Activated T-cell treated with anti-CD3 and anti-CD28 coated beads for 4 hours (primary cell): Measurements from ENCODE around the gene ETV1.
"Not testable (repeated sequence)": the region's sequence is repeated elsewhere in the genome, so short reads cannot be mapped to it uniquely, and the experiment has no call there.

Source experiments
- DNase-seq: peaks from one replicate; pipeline ENCODE4 v3.0.0-alpha.2; 2020

ETV1 gene

DNA sequence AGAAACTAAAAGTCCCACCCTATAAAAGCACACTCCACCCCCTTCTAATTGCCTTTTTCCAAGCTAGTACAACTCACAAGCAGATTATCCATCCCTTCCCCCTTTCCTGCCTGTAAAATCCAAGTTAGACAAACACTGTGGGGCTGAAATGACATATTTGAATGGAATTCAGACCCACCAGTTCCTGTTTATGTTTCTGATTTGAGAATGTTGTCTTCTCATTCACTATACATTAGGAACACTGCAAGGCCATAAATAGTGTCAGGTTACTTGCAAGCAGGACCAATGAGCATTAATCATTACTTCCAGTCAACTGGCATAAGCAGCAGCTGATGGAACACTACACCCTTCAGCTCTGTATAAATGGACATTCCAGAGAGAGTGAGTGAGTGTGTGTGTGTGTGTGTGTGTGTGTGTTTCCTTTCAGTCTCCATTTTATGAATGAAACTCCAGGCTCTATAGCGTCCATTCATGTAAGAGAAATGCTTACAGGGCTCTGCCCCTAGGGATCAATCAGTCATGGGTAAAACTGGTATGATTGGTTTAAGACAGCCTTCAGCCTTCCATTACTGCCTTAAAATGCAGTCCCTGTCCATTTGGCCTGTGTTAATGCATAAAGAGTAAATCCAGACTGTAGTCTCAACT lies 69.3 kb downstream of the ETV1 start:
- no peak for DNase-seq

DNA sequence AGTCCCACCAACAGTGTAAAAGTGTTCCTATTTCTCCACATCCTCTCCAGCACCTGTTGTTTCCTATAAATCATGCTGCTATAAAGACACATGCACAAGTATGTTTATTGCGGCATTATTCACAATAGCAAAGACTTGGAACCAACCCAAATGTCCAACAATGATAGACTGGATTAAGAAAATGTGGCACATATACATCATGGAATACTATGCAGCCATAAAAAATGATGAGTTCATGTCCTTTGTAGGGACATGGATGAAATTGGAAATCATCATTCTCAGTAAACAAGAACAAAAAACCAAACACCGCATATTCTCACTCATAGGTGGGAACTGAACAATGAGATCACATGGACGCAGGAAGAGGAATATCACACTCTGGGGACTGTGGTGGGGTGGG lies 71.1 kb downstream of the ETV1 start:
- not testable (repeated sequence) for DNase-seq

DNA sequence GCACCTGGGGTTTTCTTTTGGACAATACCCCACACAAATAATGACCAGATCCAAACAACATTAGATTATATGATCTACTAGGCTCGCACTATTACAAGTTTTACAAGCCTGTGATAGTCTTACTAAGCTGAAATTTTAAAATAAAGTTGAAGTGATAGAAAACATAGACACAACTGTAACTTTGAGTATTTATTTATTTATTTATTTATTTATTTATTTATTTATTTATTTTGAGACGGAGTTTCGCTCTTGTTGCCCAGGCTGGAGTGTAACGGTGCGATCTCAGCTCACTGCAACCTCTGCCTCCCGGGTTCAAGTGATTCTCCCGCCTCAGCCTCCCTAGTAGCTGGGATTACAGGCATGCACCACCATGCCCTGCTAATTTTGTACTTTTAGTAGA lies 72.4 kb downstream of the ETV1 start:
- DNase-seq: not testable (repeated sequence)

DNA sequence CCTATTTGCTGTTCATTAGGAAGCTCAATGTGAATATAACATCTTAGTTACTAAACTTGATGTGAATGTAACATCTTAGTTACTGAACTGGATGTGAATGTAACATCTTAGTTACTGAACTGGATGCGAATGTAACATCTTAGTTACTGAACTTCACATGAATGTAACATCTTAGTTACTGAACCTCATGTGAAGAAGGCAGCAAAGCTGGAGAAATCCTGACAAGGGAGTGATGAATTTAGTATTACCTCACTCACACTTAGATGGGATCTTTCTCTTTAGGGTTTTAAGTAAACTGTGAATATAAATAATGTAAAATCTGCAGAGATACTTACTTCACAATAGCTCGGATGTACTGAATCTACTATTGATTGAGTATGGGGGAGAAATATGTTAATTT lies 73.6 kb downstream of the ETV1 start:
- no peak for DNase-seq

DNA sequence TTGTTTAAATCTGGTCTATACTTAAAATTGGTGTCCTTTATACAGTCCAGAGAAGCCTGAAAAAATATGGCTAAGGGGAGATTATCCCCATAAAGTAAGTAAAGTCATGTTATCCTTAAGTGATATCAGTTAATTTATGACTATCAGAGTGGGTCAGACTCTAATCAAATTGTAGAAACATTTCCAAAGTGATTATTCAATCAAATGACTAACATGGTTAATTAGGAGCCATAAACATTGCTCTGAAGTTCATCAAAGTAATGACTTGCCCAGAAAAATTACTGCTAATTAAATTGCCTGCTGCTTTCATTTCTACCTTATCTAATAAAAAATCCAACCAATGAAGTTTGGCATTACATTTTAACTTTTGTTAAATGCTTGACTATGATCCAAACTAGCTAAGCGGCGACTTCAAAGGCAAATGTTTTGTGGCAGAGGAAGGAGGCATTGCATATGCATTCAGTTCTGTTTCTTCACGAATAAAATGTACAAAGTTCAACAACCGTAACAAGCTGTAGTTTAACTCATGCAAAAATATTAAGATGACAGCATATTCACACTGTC lies 76.7 kb downstream of the ETV1 start:
- no peak for DNase-seq

DNA sequence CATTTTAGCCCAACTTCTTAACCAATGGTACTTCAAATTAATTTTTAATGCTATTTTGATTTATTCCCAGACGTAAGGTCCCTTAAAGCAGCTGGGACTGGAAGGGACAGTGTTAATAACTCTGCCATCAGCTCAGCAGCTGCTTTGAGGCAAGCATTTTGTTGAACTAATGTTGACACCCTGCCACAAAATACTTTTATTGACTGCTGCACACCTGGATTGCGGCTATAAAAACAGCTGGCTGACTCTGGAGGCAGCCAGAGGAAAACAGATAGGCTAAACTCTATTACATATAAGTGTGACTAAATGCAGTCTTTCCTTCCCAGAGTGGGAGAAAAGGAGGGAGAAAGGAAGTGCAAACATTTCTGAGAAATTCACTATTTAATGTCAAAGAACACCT lies 77.6 kb downstream of the ETV1 start:
- no peak for DNase-seq

DNA sequence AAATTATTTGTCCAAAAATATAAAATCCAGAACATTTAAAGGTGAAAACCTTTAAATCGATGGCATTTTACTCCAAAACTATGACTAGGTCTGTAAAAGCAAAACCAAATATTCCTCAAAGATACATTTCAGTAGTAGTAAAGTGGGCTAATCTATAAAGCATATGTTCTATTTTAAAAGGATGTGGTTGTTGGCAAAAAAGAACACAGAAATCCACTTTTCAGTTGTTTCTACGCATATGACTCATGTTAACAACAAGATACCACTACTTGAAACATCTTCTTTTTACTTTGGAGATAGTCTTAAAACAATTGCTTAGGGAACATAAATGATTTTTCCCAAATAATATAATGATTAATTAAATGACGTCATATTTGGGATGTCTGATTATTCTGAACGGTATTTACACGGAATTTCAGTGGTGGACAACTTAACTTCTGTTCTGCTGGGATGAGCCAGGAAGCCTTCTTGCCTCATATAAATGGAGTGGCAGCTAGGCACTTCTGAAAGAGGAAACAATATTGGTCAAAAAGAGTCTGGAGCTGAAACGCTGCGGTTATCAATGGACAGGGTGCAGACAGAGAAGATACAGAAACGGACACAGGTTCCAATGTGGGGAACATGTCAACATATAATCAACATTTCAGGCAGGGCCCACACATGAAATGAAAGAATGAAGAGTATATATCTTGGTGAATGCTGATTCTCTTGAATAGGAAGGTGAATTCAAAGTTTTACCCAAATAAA lies 78.5 kb downstream of the ETV1 start:
- DNase-seq: no peak

DNA sequence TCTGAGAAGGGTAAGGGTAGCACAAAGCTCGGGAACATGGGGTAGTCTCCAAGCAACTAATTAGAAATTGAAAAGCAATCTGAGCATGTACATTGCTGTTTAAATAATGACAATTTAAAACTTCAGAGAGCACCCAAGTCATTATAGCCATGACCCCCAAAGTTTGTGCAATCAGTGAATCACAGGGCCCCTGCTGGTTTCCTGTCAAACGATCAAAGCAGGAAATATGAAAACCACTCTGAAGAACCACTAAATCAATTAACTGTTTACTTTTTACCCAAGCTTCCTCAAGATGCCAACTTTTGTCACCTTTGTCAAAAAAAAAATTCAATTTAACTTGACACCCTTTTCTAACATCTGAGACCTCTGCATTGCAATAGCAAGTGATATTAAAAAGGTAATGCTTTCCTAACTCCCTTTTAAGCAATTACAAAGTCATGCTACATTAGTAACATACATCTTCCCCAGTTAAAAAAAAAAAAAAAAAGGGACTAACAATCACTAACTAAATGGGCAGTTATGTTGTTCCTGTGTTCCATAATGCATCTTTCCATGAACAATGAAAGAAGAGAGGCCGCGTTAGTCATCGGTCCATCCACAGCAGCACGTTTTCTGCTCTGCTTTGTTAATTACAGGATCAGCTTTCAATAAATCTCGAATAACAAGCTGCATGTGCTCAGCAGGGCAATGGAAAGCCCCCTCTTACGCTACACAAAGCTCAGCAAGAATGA lies 80.6 kb downstream of the ETV1 start:
- no peak for DNase-seq

DNA sequence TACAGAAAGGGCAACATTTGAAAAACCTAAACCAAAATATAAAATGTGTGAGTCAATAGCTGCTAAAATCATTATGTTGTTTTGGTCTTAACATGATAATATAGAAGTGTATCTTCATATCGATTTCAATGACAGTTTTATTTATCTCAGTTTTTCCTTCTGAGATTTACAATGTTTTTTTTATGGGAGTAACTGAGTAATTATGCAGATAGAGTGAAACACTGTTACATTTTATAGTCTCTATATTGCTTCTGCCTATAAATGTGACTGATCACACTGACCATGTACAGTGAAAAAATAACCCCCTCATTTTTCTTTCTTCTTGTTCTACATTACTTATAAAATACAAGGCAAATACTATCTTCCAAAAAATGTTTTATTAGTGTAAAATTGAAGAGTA lies 81.6 kb downstream of the ETV1 start:
- no peak for DNase-seq

DNA sequence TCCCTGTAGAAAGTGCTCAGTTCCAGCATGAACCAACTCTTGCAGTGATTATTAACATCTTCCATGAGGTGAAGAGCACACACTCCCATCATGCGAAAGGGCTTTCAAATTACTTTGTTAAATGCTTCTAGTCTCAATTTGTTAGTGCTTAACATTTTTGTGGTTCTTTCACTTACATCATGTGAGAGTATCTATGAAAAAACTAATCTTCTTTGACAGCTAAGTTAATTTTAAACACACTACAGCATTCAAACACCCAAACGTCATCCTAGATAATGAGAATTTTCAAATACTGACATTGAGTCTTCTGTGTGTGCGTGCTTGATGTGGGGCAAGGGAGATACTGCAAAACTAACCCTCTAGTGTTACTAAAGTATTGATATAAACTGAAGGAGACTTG lies 84.8 kb downstream of the ETV1 start:
- no peak for DNase-seq

DNA sequence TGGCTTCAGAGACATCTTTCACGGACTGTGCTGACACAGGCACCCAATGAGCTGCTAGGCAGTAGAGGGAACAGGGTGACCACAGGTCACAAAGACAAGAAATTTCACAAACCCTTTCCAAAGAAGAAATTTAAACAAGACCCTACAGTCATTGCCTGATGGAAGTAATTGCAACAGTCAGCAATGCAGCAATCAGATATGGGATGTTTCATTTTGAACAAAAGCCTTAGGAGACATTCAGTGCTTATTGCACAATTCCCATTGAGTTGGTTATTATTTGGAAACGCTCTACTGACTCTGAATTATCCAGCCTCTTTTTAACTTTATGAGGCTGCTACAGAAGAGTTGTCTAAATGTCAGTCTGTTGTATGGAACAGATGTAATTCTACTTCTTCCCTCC lies 85.5 kb downstream of the ETV1 start:
- no peak for DNase-seq

DNA sequence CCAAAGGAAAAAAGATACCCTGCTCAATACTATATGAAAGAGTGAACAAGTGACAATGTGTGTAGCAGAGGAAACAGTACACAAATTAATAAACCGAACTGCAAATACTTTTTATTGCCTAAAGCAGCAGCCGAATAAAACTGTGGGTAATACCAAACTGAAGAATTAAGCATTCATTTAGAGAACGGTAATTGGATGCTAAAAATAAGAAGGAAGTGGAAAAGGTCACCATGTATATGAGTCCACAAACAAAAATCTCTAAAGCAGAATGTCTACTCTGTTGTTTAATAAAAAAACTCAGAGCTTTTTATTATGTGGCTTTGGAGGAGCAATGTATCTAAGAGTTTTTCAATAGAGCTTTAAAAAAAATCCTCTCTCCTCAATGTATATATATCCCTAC lies 87.9 kb downstream of the ETV1 start:
- no peak for DNase-seq

DNA sequence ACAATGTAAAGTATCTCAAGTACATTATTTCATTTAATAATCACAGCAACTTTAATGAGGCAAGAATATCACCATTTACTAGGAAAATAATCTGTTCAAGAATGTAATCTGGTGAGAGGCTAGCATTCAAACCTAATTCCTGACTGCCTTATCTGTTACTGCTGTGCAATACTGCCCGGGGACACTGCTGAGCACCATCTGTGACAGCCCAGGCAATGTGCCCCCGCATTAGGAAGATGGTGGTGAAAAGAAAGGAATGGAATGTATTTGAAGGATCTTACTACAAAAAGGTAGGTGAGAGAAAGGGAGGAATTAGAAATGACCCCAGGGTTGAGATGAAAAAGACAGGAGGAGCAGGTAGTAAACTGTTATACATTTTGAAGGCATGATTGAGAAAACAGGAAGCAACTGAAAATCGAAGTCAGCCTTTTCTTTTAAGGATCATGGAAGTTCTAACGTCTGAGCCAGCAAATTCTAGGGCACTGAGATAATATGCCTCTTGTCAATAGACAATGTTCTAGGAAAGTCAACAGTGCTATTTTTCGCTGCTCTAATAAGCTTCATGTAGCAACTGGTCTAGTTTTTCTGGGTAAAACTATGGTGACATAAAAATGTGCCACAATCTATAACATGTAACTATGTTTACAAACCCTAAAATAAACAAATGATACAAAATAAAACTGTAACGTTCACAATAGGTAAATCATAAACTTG lies 90.4 kb downstream of the ETV1 start:
- no peak for DNase-seq

DNA sequence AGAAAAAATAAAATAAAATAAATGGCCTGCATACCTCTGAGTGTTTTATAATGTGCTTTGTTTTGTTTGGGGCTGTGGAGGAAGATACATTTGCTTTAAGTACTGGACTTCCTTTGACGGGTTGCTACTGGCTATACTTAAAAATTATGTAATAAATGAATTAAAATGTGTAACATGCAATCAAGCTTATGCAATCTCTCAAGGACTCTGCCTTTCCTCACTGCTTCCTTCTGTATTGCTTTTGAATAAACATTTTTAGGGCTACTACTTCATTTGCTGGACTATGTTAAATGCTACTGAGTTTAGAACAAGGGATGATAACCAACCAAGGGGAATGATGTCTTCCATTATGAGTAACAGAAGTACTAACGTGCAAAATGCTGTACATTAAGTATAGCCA lies 91.6 kb downstream of the ETV1 start:
- no peak for DNase-seq

DNA sequence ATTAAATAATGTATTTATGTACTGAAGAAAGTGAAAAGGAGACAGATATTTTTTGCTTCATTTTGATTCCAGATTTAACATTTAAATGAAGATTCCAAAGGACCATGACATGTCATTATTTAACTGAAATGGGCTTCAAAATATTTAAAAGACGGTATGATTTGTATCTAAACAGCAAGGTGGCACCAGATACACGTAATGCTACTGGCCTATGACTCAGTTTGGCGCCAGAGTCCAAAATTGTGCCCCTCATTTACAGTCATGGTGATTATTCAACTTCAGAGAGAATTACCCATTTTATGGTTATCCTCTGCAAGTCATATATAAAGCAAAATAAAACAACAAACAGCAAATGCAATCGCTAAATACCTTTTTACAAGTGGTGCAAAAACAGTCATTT lies 94.5 kb downstream of the ETV1 start:
- DNase-seq: no peak

DNA sequence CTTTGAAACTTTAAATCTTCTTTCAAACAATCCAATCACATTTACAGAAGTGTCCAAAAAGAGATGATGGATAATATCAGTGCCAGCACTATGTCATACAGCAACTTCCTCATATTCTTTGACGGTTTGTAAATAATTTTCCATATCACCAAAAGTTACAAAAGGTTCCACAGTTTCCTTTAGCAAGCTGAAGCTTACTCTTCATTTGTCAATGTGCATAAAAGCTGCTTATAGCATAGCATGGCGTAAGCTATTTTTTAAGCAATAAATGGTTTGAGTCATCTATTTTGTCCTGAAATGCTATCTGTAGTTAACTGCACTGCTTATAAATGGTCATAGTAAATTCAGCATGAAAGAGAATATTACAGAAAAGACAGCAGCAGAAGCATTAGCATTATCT lies 95.1 kb downstream of the ETV1 start:
- no peak for DNase-seq

DNA sequence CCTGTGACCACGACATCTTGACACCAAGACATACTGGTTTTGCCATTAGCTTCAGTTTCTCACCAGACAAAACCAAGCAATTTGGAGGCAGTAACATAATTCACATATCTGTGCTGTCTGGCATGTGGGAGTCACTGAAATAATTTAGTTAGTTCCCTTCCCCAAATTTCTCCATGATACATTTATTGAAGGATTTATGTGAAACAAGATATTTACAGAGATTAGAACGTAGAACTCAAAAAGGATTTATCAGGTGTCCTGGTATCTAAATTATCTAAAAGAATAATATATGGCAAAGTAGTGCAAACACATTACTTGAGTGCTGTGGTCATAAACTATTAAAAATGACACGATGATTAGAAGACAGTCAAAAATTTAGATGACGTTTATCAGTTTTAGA lies 98.7 kb downstream of the ETV1 start:
- DNase-seq: no peak

DNA sequence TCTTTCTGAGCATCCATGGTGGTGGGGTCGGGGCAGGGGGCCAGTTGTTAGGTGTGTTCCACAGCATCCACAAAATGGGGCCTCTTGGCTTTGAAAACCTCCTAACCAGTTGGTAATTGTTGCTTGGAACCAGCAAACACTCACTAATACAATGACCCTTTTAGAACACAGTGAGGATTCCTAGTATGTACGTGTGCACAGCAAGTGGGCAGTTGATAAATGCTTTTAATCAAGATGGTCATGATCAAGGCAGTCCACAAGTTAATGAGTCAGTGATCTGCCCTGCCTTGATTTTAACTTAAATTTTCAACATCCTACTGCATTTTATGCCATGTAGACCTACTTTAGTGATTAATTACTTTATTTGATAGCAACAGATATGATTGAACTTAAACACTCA lies 103.1 kb downstream of the ETV1 start:
- DNase-seq: no peak

DNA sequence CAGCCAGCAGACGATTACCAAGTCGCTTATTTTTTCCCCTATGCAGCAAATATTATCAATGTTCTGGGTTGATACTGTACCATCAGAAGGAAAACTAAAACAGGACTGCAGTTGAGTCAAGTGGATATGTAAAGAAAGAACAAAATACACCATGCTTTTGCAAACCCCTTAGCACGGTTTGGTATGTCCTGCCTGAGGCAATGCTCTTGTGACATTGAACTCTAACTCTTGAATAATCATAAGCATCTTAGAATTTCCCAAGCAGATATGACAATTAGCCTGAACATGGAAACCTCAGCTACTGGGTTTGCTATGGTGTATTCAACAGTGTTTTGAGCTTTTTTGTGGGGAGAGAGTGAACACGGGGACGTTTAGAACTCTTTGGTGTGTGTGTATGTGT lies 107.4 kb downstream of the ETV1 start:
- no peak for DNase-seq

DNA sequence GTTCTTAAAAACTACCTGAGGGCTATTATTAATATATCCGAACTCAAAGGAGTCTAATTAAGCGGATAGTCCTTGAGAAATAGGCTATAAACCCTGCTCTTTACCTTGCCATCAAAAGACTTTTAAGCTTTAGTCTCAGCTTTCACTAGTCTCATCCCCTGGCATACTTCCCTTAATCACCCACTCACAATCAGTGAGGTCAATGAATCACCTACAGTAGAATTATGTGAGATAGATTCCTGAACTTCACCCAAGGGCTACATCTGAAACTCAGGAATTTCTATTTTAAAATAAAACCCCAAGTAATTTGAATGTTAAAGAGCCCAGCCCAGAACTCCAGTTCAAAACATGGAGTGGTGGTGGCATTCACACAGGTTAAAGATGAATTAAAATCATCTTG lies 108.7 kb downstream of the ETV1 start:
- no peak for DNase-seq

DNA sequence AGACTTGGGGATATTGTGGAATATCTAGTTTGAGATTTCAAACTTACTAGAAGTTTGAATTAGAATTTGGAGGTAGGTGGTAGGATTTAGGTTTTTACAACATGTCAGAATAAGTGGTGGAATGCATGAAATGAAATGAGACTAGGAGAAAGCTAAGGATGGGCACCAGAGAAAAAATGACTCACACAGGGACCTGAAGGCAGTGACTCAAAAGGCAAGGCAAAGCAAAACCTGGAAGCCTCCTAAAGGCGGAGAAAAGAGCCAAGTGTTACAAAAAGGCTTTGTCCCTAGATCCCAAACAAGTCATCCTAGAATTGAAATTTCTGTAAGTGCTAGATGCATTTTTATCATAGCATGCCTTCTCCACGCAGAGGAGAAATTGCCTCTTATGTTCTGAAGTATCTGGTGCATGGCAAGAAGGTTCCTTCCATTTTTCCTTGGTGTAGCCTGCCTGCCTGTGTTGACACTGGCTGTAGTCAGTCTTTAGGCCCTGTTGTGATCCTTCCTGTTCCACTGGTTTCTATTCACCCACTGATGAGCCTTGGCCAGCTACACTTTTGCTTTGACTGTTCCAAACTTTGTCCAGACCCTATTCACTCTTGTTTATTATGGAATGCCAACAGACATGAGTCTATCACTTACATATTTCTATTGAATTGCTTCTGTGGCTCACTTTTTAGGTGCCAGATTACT lies 109.3 kb downstream of the ETV1 start:
- DNase-seq: no peak

DNA sequence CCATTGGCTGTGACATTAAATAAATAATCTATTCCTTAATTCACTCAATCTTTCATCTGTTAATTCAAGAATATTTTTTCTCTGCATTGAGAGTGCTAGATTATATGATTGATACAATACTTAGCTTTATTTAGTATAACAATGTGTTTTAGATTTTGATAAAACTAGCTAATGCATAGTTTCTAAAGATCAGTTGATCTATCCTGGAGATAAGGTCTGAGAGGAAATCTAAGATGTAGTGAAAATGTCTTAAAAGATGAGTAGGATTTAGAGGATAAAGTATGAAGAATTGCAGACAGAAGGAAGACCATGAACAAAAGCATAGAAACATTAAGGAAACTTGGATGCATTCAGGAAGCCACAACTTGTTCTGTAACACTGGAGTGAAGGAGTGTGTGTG lies 110.3 kb downstream of the ETV1 start:
- no peak for DNase-seq

DNA sequence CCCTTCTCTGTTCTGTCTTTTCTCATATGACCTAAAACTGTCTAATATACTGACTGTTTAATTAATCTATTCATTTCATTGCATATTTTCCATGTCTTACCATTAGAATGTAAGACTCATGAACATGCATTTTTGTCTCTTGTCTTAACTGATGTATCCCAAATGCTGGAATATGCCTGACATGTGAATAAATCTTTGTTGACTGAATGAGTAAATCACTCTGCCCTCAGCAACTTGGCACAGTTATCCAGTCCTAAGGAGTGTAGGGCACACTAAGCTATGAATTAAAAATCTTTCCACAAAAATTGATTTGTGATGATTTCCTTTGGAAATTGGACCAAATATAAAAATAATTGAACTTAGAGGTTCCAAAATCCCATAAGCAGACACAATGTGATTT lies 111.3 kb downstream of the ETV1 start:
- no peak for DNase-seq
